ENCODE measurements around the gene PPP1R13B.

The PPP1R13B gene

DNA sequence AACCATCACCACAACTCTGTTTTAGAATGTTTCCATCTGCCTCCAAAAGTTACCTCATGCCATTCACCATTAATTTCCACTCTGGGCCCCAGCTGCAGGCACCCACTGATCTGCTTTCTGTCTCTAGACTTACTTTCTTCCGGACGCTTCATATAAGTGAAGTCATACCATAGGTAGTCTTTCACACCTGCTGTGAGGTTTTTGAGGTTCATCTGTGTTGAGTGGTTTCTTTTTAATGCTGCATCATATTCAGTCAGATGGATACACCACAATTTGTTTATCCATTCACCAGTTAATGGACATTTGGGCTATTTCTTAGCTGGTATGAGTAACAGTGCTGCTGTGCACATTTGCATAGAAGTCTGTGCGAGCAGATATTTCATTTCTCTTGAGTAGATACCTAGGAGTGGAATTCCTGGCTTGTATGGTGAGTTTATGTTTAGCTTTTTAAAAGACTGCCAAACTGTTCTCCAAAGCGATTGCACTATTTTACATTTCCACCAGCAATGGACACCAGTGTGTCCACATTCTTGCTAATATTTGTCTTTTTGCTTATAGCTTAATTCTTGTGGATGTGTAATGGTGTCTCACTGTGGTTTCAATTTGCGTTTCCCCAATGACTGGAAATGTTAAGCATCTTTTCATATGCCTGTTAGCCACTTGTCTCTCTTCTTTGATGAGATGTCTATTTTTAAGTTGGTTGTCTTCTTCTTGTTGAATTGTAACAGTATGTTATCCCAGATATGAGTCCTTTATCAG is 83.5 kb downstream of the PPP1R13B start:
- TF ChIP-seq, protein P1, sequence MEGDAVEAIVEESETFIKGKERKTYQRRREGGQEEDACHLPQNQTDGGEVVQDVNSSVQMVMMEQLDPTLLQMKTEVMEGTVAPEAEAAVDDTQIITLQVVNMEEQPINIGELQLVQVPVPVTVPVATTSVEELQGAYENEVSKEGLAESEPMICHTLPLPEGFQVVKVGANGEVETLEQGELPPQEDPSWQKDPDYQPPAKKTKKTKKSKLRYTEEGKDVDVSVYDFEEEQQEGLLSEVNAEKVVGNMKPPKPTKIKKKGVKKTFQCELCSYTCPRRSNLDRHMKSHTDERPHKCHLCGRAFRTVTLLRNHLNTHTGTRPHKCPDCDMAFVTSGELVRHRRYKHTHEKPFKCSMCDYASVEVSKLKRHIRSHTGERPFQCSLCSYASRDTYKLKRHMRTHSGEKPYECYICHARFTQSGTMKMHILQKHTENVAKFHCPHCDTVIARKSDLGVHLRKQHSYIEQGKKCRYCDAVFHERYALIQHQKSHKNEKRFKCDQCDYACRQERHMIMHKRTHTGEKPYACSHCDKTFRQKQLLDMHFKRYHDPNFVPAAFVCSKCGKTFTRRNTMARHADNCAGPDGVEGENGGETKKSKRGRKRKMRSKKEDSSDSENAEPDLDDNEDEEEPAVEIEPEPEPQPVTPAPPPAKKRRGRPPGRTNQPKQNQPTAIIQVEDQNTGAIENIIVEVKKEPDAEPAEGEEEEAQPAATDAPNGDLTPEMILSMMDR (IDR thresholded peaks at IDR 0.05; ENCODE audit: control insufficient read depth, extremely low read depth, insufficient read depth): no peak
- H3K4me3 ChIP-seq (ENCODE audit: low read depth, low read length): no peak overlapping the region
- no peak for DNase-seq (ENCODE audit: low read depth)

DNA sequence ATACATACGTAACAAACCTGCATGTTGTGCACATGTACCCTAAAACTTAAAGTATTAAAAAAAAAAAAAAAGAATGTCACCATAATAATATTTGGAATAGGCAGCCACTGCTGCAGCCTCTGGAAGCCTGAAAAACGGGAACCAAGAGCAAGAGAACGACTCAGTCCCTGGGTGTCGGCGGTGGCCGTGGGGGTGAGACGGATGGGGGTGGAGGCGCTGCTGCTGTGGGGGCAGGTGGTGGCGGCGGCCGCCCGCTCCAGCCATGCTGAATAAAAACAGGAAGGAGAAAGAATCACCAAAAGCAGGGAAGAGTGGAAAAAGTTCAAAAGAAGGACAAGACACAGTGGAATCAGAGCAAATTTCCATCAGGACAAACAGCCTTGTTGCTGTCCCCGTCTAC is 84.8 kb downstream of the PPP1R13B start:
- TF ChIP-seq, protein P1 (IDR thresholded peaks at IDR 0.05; ENCODE audit: control insufficient read depth, extremely low read depth, insufficient read depth): no peak
- H3K4me3 ChIP-seq (ENCODE audit: low read depth, low read length): no peak overlapping the region
- no peak for DNase-seq (ENCODE audit: low read depth)

DNA sequence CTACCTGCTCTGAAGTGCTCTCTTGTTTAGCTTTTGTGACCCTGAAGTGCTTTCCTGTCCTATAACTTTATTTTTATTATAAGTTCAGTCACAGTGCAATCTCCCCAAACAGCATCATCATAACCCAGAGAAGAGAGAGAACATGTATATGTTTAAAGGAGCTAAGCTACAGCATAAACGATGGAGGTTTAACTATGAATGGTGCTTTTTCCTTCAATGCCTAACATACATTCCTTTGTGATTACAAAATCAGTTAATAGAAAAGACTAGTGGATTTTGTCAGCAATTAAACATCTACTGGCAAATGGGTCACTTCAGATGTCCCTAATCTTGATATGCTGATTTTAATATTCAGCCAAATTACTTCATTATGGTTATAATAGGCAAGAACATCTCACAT is 85.3 kb downstream of the PPP1R13B start:
- H3K4me3 ChIP-seq (ENCODE audit: low read depth, low read length): no peak overlapping the region
- DNase-seq (ENCODE audit: low read depth): no peak
- TF ChIP-seq, protein P1 (IDR thresholded peaks at IDR 0.05; ENCODE audit: control insufficient read depth, extremely low read depth, insufficient read depth): no peak

DNA sequence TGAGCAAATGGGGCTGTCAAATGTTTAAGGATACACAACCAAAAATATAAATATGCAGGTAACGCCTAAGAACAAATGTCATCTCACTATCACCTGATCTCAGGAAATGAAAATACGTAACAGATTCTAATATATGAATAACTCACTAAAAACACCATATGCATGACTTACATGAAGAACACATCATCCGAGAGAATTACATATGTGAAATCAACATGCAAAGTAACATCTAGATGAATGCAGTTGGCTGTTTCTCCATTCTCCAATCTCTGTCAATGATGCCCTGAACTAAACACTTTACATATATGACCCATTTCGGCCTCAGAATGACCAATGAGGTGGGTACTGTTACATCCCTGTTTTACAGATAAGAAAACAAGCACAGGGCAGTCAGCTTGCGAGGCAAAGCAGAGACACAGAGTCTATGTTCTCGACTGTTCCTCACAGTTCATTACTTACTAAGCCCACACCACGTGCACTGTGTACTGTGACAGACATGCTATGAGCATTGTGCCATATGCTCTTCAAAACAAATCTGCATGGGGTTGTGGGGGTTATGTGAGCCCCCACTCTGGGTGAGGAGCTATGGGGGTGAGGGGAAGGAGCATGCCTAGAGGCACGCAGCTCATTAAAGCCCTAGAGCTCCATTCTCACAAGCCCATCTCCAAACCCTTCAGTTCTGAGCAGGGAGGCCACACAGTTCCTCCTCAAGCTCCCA is 89.2 kb downstream of the PPP1R13B start:
- no peak overlapping the region for H3K4me3 ChIP-seq (ENCODE audit: low read depth, low read length)
- TF ChIP-seq, protein P1 (IDR thresholded peaks at IDR 0.05; ENCODE audit: control insufficient read depth, extremely low read depth, insufficient read depth): no peak
- DNase-seq (ENCODE audit: low read depth): no peak

DNA sequence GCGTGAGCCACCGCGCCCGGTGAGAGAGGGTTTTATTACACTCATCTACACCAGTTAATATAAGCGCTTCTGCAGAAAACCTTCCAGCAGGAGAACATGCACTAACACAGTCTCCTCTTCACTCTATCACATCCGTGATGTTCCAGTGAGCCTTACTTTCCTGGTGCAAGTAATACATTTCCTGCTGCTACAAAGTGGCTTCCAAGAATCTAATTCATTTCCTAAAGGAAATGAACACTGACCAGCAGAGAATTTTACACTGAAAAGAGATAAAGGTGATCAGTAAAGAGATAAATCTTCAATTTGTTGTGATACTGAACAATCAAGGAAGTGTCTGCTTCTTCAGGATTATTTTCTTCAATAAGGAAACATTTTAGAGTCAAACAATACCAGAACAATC is 92.3 kb downstream of the PPP1R13B start:
- TF ChIP-seq, protein P1 (IDR thresholded peaks at IDR 0.05; ENCODE audit: control insufficient read depth, extremely low read depth, insufficient read depth): no peak

DNA sequence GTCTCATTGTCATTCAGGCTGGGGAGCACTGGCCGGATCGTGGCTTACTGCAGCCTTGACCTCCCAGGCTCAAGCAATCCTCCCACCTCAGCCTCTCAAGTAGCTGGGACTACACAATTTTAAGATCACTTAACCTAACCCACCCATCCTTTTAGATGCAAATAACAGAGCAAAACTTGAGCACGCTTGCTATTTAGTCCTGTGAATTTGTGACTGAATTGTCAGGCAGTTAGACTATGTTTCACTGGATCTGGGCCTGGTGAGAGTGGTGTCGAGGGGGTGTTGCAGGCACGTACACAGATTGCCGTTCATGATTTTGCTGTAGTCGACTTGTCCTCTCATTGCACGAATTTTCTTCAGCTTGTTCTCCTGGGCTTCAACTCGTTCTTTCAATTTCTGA is 93.6 kb downstream of the PPP1R13B start:
- TF ChIP-seq, protein P1 (IDR thresholded peaks at IDR 0.05; ENCODE audit: control insufficient read depth, extremely low read depth, insufficient read depth): no peak
- no peak for DNase-seq (ENCODE audit: low read depth)
- no peak overlapping the region for H3K4me3 ChIP-seq (ENCODE audit: low read depth, low read length)

More for the DNA sequence above, 92.3 kb downstream of the PPP1R13B start:
- H3K4me3 ChIP-seq (ENCODE audit: low read depth, low read length): no peak overlapping the region
- no peak for DNase-seq (ENCODE audit: low read depth)

Data from LNCaP clone FGC (cell line).